ENCODE measurements around the gene VOPP1.

- no peak for TF ChIP-seq SP1 (IDR thresholded peaks at IDR 0.05; ENCODE audit: low read depth)
- TF ChIP-seq, protein P1, sequence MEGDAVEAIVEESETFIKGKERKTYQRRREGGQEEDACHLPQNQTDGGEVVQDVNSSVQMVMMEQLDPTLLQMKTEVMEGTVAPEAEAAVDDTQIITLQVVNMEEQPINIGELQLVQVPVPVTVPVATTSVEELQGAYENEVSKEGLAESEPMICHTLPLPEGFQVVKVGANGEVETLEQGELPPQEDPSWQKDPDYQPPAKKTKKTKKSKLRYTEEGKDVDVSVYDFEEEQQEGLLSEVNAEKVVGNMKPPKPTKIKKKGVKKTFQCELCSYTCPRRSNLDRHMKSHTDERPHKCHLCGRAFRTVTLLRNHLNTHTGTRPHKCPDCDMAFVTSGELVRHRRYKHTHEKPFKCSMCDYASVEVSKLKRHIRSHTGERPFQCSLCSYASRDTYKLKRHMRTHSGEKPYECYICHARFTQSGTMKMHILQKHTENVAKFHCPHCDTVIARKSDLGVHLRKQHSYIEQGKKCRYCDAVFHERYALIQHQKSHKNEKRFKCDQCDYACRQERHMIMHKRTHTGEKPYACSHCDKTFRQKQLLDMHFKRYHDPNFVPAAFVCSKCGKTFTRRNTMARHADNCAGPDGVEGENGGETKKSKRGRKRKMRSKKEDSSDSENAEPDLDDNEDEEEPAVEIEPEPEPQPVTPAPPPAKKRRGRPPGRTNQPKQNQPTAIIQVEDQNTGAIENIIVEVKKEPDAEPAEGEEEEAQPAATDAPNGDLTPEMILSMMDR (IDR thresholded peaks at IDR 0.05 in 2 of 3, conservative IDR thresholded peaks at IDR 0.05 in 1 of 3; ENCODE audit: borderline replicate concordance in 1 of 3, insufficient read depth in 1 of 3, low read depth in 2 of 3, low read length in 2 of 3): no peak
- no peak for TF ChIP-seq POLR2A (IDR thresholded peaks at IDR 0.05; ENCODE audit: borderline replicate concordance, extremely low read depth, insufficient read depth, insufficient read length)
- TF ChIP-seq EZH2phosphoT487 (IDR thresholded peaks at IDR 0.05; ENCODE audit: borderline replicate concordance): no peak
- TF ChIP-seq SRF (IDR thresholded peaks at IDR 0.05; ENCODE audit: low read depth): no peak
- no peak for TF ChIP-seq RAD21 (IDR thresholded peaks at IDR 0.05; ENCODE audit: low read depth)
- no peak for TF ChIP-seq POLR2AphosphoS5 (IDR thresholded peaks at IDR 0.05; ENCODE audit: low read depth, low read length)
- no peak for TF ChIP-seq EZH2 (IDR thresholded peaks at IDR 0.05)
- TF ChIP-seq YY1 (IDR thresholded peaks at IDR 0.05; ENCODE audit: extremely low read depth, insufficient replicate concordance, low read depth, low read length): no peak
- TF ChIP-seq REST (IDR thresholded peaks at IDR 0.05; ENCODE audit: low read depth): no peak
- no peak for TF ChIP-seq CEBPB (IDR thresholded peaks at IDR 0.05; ENCODE audit: low read depth)
- TF ChIP-seq ZNF274 (IDR thresholded peaks at IDR 0.05; ENCODE audit: low read depth, low read length): no peak
- TF ChIP-seq EGR1 (IDR thresholded peaks at IDR 0.05; ENCODE audit: low read depth): no peak
These were observed 95.2 kb downstream of the VOPP1 start for GRCh38 chr7:55476852-55477780.

Data from HCT116 (cell line).